HG02798 (cell line): ENCODE data around the gene CAMKK2.
A peak's percentile ranks its signal among the peaks of the same experiment; 100 is the strongest.
"Not testable (repeated sequence)": the region's sequence is repeated elsewhere in the genome, so short reads cannot be mapped to it uniquely, and the experiment has no call there.

Experiments used
- ATAC-seq: cut with Tn5 transposase; IDR thresholded peaks from one replicate; pipeline ENCODE4 v1.9.1; 2021; ENCODE audit warnings: mild to moderate bottlenecking; ENCODE audit not compliant: unreplicated experiment, poor library complexity

CAMKK2 gene

DNA sequence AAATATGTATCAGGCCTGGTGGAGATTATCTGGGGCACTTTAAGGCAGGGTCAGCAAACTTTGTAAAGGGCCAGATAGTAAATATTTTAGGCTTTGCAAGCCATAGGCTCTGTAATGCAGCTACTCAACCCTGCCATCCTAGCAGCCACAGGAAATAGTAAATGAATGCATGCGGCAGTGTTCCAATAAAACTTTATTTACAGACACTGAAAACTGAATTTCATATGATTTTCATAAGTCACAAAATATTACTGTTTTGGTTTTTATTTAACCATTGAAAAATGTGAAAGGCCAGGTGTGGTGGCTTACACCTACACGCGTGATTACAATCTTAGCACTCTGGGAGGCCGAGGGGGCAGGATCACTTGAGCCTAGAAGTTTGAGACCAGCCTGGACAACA lies 3.2 kb upstream of the CAMKK2 start:
- ATAC-seq = no peak

DNA sequence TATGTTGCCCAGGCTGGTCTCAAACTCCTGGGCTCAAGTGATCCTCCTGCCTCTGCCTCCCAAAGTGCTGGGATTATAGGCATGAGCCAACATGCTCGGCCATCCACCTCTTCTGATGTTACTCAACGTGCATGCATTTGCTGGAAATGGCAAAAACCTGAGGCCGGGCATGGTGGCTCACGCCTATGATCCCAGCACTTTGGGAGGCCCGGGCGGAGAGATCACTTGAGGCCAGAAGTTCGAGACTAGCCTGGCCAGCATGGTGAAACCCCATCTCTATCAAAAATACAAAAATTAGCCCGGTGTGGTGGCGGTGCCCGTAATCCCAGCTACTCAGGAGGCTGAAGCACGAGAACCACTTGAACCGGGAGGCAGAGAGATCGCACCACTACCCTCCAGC lies 1.9 kb upstream of the CAMKK2 start:
- not testable (repeated sequence) for ATAC-seq

DNA sequence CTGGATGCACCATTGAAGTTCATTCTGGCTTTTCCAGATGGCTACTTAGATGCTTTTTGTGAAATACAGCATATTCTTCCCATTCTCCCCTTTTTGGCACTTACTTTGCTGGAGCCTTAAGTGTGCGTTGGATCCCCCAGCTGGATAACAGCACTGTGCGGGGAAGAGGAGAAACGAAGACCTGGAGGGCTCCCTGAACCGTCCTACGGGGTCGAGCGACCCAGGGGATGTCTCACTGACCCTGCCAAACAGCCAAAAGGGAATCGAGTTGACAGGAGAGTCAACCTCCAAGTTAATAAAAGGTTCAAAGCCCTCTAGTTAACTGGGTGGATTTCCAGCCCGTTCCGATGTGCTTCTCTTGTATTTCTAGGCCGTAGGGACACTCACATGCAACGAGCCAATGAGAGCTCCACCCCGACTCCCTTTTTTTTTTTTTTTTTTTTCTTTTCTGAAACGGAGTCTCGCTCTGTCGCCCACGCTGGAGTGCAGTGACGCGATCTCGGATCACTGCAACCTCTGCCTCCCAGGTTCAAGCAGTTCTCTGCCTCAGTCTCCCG lies 1.0 kb upstream of the CAMKK2 start:
- no peak for ATAC-seq

DNA sequence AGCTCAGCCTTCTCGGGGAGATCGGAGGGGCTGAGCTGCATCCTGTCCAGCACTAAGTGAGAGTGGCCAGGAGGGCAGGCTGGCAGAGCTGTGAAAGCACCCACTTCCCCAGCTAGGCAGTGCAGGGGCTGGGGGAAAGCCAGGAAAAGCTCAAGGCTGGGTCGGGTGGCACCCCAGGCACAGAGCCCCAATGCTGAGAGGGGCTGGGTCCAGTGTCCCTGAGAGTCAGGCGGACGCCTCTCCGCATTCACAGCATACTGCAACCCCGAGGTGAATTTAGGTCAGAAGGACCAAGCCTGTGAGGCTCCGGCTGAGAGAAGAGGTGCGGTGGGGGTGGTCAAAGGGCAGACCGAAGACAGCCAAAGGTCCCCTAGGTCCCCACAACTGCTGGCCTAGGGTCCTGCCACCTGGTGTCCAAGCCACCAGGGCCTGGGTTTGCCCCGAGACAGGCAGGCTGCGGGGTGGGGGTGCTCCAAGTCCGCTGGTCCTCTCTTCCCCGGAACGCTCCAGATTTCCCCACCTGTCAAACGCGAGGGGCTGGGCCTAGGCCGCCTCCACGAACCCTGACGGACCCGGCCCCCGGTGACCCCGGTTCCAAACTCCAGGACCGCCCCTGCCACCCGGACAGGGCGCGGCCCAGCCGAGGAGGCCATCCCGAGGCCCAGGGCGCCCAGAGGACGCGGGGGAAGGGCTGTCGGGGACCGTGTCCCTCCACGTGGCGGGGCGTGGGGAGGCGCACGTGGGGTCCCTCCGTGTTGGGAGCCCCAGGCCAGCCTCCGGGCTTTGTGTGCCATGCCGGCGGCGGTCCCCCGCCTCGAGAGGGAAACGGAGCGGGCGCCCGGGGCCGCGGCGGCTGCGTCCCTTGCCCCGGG lies 527 bp downstream of the CAMKK2 start:
- peak; percentile 9 for ATAC-seq

DNA sequence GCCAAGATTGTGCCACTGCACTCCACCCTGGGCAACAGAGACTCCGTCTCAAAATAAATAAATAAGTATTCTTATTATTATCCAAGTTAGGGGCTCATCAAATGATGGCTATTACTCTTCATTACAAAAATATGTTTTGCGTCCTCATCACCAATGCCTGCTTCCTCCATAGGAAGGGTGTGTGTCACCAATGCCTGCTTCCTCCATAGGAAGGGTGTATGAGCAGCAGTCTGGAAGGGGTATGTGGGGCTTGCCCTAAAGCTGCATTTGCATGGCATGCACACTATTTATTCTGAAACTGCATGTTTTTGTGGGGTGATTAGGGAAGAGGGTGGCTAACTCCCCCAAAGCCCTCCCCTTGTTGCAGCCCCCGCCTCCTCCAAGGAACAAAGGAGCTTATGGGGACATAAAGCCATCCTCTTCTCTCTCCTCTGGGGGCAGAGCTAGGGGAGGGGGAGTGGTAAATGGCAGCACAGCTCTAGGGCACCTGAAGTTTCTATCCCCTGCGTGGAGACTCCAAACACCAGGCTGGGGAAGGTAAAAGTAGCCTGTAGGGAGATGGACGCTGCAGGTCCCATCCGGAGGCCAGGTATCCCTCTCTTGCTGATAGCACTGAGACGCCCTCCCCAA lies 1.3 kb downstream of the CAMKK2 start:
- ATAC-seq = no peak

DNA sequence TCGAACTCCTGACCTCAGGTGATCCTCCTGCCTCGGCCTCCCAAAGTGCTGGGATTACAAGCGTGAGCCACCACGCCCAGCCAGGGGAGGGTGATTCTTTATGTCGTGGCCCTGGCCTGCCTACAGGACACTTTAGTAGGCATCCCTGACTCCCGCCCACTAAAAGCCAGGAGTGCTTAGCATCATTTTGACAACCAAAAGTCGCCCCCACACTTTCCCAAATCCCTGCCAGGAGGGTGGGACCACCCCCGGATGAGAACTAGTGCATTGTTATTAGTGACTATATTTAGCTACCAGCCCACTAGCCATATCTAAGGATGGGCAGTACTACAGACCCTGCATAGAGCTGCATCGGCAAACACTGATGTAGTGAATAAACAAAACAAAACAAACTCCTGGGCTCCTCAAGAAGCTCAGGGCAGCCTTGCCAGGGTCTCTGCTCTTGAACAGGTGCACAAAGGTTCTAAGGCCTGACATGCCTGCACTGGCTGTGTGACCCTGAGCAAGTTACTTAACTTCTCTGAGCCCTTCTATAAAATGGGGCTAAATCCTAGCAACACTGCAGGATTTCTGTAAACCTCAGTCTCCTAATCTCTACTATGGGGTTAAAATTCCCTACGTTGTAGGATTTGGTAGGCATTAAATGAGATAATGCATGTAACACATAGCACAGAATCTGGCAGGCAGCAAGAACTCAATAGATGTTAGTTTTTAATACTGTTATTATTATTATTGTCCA lies 2.2 kb downstream of the CAMKK2 start:
- ATAC-seq = no peak

DNA sequence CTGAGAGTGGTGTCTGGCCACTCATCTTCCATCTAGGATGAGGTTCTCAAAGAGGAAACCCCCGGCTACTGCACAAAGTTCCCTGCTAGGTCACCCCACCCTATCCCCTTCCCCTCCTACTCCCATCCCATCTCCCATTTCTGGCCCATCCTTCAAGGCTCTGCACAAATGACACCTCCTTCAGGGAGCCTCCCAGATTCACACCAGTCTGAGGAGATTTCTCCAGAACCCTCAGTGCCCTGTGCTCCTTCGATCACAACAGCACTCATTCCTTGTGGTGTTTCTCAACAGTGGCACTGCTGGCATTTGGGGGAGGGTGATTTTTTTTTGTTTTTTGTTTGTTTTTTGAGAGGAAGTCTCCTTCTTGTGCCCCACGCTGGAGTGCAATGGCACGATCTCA lies 2.9 kb downstream of the CAMKK2 start:
- no peak for ATAC-seq

DNA sequence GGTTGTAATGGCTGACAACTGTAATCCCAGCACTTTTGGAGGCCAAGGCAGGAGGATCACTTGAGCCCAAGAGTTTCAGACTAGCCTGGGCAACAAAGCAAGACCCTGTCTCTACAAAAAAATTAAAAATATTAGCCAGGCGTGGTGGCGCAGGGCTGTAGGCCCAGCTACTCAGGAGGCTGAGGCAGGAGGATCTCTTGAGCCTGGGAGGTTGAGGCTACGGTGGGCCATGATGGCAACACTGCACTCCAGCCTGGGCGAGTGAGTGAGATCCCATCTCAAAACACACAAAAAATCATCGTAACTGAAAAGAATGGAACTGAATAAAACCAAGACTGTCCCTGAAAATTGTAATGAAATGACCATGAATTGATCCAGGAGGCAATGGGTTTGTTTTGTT lies 6.1 kb downstream of the CAMKK2 start:
- ATAC-seq = no peak

DNA sequence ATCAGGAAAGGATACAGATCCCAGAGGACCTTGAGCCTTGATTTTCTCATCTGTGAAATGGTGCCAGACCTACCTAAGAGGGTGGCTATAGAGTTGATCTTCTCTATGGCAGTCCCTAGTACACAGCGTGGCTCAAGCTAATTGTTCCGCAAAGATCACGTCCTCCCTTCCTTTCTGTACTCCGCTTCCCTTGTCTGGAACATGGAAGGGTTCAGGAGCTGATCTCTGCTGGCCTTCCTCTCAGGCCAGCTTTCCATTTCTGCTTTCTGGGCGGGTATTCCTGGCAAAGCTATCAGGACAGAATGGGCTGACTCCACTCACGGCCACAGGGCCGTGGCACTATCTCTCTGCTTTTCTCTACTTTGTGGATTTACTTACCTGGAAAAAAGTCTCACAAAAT lies 6.5 kb downstream of the CAMKK2 start:
- no peak for ATAC-seq

DNA sequence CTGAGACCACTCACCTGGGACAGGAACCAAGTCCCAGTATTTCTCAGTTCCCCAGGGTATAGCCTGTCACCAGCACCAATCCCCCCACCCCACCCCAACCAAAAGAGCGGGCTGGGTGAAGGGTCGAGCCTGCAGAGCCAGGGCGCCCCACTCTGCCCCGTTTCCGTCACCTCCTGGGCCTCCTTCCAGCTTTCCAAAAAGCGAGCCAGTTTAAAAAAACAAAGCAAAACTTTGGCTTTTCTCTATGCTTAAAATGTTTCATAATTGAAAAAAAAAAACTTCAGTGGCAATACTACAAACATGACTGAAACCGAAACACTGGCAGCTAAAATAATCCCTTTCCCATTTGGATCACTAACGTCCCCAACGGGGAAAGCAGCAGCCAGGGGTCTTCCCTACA lies 7.5 kb downstream of the CAMKK2 start:
- no peak for ATAC-seq

DNA sequence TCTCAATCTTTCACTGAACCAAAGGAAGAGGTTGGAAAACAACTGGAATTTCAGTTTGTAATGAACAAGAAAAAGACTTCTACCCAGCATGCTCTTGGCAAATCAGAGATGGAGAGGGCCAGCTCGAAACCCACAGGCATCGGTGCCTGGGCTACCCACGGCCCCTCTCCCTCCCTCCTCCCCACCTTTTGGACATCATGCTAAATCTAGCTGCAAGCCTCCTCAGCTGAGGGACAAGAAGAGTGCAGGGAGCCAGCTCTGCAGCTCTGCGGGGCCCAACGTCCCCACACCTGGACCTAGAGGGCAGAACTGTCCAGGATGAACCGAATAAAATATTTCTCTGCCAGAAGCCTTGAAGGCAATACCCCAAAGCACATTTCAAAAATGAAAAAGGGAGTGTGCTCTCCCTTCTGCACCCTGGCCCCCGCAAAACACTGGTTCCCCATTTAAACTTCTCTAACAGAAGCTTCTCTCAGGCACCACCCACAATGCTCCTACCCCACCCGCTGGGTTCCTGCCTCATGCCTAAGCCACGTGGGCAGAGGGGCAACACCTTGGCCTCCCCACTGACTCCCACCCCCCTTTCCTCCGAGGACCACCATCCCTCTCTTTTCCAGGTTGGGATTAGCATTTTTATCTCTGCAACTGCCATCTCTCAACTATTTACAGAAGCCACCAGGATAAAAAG lies 8.2 kb downstream of the CAMKK2 start:
- no peak for ATAC-seq

DNA sequence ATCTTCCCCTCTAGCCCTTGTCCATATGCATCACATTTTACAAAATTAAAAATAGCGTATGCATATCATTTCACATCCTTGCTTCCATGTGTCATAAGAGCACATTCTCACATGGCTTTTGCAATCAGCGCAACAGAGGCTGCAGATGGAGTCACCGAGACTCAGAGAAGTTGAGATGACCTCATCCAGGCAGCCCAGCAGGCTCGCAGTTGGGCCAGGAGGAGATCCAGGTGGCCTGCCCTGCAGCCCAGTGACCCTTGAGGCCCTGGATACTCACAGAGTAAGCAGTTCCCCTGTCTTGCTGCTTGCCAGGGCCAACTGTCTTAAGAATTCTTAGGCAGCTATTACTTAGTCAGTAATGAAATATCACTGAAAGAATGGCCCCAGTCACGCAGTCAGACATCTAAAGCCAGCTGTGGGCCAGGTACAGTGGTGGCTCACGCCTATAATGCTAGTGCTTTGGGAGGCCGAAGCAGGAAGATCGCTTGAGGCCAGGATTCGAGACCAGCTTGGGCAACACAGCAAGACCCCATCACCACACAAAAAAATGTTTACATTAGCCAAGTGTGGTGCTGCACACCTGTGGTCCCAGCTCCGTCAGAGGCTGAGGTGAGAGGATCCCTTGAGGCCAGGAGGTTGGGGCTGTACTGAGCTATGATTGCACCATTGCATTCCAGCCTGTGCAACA lies 9.1 kb downstream of the CAMKK2 start:
- ATAC-seq = no peak

DNA sequence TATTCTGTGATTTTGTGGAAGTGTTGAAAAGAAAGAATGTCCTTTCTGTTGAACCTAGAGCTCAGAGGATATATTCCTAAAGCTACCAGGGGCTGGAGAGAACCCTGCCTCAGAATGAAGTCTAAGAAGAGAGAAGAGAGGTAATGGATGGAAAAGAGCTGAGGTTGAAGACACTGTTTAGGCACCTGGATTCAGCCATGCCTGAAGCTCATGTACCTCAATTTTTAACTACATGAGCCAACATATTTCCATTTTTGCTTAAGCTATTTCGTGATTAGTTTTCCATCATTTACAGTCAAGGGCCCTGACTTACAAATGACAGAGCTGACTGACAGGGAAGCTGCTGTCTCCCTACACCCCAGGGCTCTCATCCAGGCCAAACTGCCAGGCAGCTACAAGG lies 10.7 kb downstream of the CAMKK2 start:
- ATAC-seq = no peak

DNA sequence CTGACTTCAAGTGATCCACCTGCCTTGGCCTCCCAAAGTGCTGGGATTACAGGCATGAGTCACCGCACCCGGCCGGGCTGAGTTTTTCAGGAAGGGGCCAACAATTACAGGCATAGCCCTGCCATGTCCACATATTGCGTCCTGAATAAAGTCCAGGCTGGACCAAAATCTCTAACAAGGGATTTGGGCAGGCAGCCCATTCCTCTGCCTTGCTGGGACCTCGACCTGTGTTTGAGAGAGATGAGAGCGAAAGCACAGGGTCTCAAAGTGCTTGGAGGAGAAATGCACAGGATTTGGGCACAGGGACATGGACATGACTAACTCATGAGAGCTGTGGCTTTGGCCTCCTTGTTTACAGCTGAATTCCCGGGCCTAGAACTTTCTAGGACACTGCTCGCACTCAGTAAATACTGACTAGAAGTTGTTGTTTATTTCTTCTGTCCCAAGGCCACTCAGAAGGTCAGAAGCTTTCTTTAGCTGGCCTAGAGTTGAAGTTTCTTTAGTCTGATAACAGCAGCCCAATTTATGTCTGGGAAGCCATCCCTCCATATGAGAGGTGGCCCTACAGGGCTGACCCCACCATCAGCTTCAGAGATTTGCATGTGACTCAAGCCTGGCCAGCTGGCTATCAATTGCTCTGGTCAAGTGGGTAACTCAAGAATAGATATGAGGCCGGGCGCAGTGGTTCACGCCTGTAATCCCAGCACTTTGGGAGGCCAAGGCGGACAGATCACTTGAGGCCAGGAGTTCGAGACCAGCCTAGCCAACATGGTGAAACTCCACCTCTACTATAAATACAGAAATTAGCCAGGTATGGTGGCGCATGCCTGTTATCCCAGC lies 11.7 kb downstream of the CAMKK2 start:
- no peak for ATAC-seq

DNA sequence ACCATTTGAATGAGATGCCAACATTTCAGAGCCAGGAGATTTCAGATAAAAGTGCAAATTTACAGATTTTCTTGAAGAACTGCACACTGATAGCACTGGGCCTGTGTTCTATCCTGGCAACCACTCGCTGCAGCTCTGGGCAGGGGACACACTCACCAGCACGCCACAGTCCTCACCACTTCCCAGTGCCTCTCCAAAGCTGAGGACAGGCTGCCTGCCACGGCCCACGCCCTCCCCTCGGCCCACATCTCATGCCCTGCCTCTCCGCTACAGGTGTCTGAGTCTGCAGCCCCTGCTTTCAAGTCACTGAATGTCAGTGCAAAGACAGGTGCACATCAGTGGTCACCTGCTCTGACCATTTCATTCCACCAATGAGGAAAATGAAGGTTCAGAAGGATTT lies 12.7 kb downstream of the CAMKK2 start:
- no peak for ATAC-seq

DNA sequence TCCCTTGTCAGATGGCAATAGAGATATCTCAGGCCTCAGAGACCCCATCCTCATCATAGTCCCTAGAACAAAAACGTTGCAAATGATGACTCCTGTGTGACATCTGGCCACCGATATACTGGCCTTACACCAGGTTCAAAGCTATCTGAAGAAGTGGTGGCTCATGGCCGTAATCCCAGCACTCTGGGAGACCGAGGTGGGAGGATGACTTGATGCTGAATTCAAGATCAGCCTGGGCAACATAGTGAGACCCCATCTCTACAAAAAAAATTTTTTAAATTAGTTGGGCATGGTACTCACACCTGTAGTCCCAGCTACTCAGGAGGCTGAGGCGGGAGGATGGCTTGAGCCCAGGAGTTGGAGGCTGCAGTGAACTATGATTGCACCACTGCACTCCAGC lies 13.1 kb downstream of the CAMKK2 start:
- no peak for ATAC-seq

DNA sequence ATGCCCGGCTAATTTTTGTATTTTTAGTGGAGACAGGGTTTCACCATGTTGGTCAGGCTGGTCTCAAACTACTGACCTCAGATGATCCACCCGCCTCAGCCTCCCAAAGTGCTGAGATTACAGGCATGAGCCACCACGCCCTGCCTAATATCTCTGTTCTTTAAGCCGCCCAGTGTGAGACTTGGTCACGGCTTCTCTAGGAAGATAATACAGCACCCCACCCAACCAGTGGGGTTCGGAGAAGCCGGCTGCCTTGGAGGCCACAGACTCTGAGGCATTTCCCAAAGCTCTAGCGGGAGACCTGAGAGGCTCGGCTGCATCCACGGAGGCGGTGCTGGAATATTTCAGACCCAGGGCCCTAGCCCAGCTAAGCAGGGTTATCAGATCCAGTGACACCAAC lies 13.6 kb downstream of the CAMKK2 start:
- not testable (repeated sequence) for ATAC-seq

DNA sequence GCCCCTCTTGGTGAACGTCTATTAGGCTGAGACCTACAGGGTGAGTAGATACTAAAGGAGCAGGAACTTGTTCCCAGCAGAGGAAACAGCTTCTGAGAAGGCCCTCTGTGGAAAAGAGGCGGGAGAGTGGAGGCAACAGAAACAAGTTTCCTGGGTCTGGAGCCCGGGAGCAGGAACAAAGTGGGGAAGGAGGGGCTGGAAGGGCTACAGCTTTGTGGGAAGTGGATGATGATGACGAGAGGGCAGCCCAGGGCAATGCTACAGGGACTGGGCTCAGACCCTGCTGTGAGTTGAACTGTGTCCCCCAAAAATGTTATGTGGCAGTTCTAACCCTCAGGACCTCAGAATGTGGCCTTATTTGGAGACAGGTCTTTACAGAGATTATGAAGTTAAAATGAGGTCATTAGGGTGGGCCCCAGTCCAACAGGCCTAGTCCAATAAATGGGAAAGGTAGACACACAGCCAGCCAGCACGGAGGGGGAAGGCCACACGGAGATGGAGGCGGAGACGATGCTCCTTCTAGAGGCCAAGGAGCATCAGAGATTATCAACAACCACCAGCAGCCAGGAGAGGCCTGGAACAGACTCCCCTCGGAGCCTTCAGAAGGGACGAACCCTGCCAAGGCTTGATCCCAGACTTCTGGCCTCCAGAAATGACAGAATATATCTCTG lies 14.3 kb downstream of the CAMKK2 start:
- ATAC-seq = no peak
